ENCODE results near the gene TSPAN10.
"Not testable (repeated sequence)": the region's sequence is repeated elsewhere in the genome, so short reads cannot be mapped to it uniquely, and the experiment has no call there.

The TSPAN10 gene

DNA sequence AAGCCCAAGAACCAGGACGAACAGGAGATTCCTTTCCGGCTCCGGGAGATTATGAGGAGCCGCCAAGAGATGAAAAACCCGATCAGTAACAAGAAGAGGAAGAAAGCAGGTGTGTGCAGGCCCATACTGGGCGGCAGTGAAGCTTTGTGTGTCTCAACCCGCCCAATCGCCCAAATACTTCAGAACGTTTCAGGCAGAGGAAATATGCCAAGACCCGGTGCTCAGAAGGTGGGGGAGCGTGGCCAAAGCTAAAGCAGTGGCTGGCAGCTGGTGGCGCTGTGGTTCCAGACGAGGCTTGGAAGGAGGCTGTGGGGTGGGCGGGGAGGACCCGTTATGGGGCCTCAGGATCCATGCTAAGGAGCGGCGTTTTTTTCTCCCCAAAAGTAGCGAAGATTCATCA, 30.8 kb downstream of the TSPAN10 start:
- TF ChIP-seq, protein P1, sequence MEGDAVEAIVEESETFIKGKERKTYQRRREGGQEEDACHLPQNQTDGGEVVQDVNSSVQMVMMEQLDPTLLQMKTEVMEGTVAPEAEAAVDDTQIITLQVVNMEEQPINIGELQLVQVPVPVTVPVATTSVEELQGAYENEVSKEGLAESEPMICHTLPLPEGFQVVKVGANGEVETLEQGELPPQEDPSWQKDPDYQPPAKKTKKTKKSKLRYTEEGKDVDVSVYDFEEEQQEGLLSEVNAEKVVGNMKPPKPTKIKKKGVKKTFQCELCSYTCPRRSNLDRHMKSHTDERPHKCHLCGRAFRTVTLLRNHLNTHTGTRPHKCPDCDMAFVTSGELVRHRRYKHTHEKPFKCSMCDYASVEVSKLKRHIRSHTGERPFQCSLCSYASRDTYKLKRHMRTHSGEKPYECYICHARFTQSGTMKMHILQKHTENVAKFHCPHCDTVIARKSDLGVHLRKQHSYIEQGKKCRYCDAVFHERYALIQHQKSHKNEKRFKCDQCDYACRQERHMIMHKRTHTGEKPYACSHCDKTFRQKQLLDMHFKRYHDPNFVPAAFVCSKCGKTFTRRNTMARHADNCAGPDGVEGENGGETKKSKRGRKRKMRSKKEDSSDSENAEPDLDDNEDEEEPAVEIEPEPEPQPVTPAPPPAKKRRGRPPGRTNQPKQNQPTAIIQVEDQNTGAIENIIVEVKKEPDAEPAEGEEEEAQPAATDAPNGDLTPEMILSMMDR (IDR thresholded peaks at IDR 0.05; ENCODE audit: low read depth, low read length), result no peak
- no peak for DNase-seq
- Histone ChIP-seq H3K27me3 (no peaks in the 10 kb centered on the region), H3K4me3 (ENCODE audit: low read depth, low read length) (peak overlapping the region; percentile 78; the same call in 1 of the 2 replicates), H3K4me1 (no peaks in the 10 kb centered on the region), H3K9me3 (no peaks in the 10 kb centered on the region), H3K36me3 (peaks cover 50% of the 10 kb centered on the region)

DNA sequence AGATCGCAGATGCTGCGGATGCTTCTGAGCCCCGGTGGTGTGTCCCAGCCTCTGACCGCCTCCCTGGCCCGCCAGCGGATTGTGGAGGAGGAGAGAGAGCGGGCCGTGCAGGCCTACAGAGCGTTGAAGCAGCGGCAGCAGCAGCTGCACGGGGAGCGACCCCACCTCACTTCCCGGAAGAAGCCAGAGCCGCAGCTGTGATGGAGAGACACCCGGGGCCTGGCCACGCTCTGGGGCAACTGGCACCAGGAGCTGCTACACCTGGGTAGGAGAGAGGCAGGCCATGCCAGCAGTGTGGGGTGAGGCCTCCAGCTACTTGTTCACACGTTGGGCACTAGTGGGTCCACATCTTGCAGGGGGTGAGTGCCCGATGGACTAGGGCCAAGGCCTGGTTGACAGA, 35.5 kb downstream of the TSPAN10 start:
- Histone ChIP-seq H3K9me3 (no peaks in the 10 kb centered on the region), H3K4me3 (ENCODE audit: low read depth, low read length) (no peak overlapping the region), H3K4me1 (no peaks in the 10 kb centered on the region), H3K36me3 (peaks cover 43% of the 10 kb centered on the region), H3K27me3 (no peaks in the 10 kb centered on the region)
- TF ChIP-seq, protein P1 (IDR thresholded peaks at IDR 0.05; ENCODE audit: low read depth, low read length), result no peak
- no peak for DNase-seq

DNA sequence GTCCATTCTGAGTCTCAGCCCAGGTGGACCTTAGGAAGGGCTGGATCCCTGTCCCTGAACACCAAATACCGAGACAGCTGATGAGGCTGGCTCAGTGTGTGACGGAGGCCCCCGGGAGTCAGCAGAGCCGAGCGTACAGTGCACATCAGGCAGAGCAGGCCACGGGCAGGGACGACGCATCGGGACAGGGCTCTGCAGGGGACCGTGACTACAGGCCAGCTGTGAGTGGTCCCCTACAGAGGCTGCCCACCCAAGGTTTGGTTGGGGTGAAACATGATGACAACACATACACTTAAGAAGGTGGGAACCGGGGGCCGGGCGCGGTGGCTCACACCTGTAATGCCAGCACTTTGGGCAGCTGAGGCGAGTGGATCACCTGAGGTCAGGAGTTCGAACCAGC, 36.0 kb downstream of the TSPAN10 start:
- Histone ChIP-seq H3K27me3 (no peaks in the 10 kb centered on the region), H3K4me1 (no peaks in the 10 kb centered on the region), H3K36me3 (peaks cover 41% of the 10 kb centered on the region), H3K4me3 (ENCODE audit: low read depth, low read length) (no peak overlapping the region), H3K9me3 (no peaks in the 10 kb centered on the region)
- TF ChIP-seq, protein P1 (IDR thresholded peaks at IDR 0.05; ENCODE audit: low read depth, low read length), result no peak
- no peak for DNase-seq

DNA sequence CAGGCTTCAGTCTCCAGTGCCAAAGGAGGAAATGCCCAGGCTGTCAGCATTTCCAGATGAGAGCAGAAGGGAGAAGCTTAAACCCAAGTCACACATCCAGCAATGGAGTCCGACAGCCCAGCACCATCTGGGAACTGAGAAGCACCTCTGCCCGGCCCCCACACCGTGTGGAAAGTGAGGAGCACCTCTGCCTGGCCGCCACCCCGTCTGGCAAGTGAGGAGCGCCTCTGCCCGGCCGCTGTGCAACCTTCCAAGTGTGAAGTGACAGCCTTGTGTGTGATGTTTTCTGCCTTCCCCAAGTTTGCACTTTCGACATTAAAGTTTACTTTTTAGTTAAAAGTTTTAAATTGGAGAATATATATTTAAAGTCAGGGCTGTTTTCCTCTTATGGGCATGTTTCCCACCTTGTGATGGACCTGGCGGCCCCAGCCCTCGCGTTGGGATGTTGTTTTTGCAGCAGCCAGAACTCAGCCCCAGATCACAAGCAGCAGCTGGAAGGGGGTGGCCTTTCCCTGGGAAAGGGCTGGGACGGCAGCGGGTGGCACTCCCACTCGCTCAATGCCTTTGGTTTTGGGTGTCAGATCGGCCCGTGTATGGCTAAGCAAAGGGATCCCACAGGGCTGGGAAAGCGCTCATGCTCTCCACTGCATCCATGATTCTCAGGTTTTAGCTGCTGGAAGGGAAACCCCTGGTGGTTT, 36.7 kb downstream of the TSPAN10 start:
- H3K9me3 ChIP-seq, result no peaks in the 10 kb centered on the region
- H3K36me3 ChIP-seq, result peaks cover 35% of the 10 kb centered on the region
- TF ChIP-seq, protein P1 (IDR thresholded peaks at IDR 0.05; ENCODE audit: low read depth, low read length), result no peak
- DNase-seq, result no peak
- H3K27me3 ChIP-seq, result no peaks in the 10 kb centered on the region
- no peak overlapping the region for H3K4me3 ChIP-seq (ENCODE audit: low read depth, low read length)
- no peaks in the 10 kb centered on the region for H3K4me1 ChIP-seq

DNA sequence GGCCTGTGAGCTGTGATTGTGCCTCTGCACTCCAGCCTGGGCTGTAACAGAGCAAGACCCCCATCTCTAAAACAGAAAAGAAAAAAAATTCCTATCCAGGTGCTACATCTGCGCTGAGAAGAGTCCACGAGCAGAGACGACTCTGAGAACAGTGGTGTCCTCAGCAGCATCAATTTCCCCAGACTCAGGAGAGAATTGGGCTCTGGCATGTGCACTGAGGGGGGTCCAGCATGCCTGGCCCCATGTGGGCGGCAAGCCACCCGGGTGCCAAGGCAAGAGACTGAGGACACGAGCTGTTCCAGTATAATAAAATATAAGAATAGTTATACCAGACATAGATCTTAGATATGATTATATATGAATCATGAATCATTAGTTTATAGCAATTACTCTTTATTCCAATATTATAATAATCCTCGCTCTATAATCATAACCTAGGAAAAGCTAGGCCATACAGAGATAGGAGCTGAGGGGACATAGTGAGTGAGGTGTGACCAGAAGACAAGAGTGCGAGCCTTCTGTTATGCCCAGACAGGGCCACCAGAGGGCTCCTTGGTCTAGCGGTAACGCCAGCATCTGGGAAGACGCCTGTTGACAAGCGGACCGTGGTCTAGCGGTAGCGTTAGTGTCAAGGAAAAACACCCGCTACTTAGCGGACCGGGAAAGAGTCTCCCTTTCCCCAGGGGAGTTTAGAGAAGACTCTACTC, 38.7 kb downstream of the TSPAN10 start:
- H3K4me3 ChIP-seq (ENCODE audit: low read depth, low read length); H3K9me3 ChIP-seq; H3K4me1 ChIP-seq; H3K27me3 ChIP-seq: not testable (repeated sequence)
- TF ChIP-seq, protein P1 (IDR thresholded peaks at IDR 0.05; ENCODE audit: low read depth, low read length), result peak; percentile 54
- H3K36me3 ChIP-seq, result peaks cover 20% of the 10 kb centered on the region
- DNase-seq, result peak; percentile 58

DNA sequence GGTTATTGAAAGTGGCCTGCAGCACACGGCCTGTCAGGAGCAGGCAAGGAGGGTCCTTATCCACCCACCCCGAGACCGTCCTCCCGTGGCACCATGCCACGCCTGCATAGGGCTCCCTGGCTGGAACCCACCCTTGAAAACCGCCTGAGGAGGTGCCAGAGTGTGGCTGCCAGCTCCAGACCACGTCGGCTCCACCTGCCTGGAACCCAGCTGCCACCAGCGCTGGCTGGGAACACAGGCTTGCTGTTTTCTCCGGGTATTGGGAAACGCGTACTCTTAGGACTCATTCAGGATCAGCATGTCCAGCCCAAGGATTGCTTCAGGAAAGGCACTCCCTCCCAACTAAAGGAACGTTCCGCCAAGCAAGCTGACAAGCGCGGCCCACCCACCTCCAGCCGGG, 39.9 kb downstream of the TSPAN10 start:
- TF ChIP-seq, protein P1 (IDR thresholded peaks at IDR 0.05; ENCODE audit: low read depth, low read length), result no peak
- DNase-seq, result no peak
- Histone ChIP-seq H3K27me3 (no peaks in the 10 kb centered on the region), H3K36me3 (peaks cover 10% of the 10 kb centered on the region), H3K9me3 (no peaks in the 10 kb centered on the region), H3K4me1 (no peaks in the 10 kb centered on the region), H3K4me3 (ENCODE audit: low read depth, low read length) (no peak overlapping the region)
